Endometrial microvascular endothelial cells (primary cell): ENCODE results near the gene WDFY2. TPM values are rescaled to one million over a fixed set of nuclear protein-coding genes. Genes with fewer than 3 reads are reported as not detected.

Experiments
- in situ Hi-C: cut with HindIII; loops from 2 replicates; pipeline ENCODE4 v1.10.0; 2017; ENCODE audit warnings: low sequenced_read_pairs, low pct_unique_long_range_greater_than_20kb; ENCODE audit errors: inconsistent ontology term
- total RNA-seq: library from RNA; depleted of rRNA; stranded (reverse); fragments of >200 nt; gene quantifications from one replicate; pipeline ENCODE4 v1.2.3, GENCODE V29; 2015; ENCODE audit errors: inconsistent ontology term

WDFY2 gene
- total RNA-seq, 1 donor from 2014 or later: 1.6 TPM

- in situ Hi-C loops: no loop called here
These were observed 135.1 kb downstream of the WDFY2 start for GRCh38 chr13:51719394-51719793.

GRCh38 chr13:51721496-51721895 is 137.2 kb downstream of the WDFY2 start:
- in situ Hi-C loops: no loop called here

GRCh38 chr13:51723529-51723928 is 139.3 kb downstream of the WDFY2 start:
- in situ Hi-C loops: no loop called here

- in situ Hi-C loops: no loop called here
These were observed 140.5 kb downstream of the WDFY2 start for GRCh38 chr13:51724721-51725120.

- in situ Hi-C loops: no loop called here
These were observed 142.4 kb downstream of the WDFY2 start for GRCh38 chr13:51726446-51727193.

- in situ Hi-C loops: no loop called here
These were observed 143.5 kb downstream of the WDFY2 start for GRCh38 chr13:51727634-51728274.

GRCh38 chr13:51728275-51728673 is 144.0 kb downstream of the WDFY2 start:
- in situ Hi-C loops: no loop called here

- in situ Hi-C loops: no loop called here
These were observed 144.7 kb downstream of the WDFY2 start for GRCh38 chr13:51728972-51729371.

- in situ Hi-C loops: no loop called here
These were observed 145.7 kb downstream of the WDFY2 start for GRCh38 chr13:51729866-51730553.

GRCh38 chr13:51730927-51731326 is 146.7 kb downstream of the WDFY2 start:
- in situ Hi-C loops: no loop called here

GRCh38 chr13:51731759-51732158 is 147.5 kb downstream of the WDFY2 start:
- in situ Hi-C loops: no loop called here

- in situ Hi-C loops: no loop called here
These were observed 149.4 kb downstream of the WDFY2 start for GRCh38 chr13:51733374-51734298.

- in situ Hi-C loops: no loop called here
These were observed 150.5 kb downstream of the WDFY2 start for GRCh38 chr13:51734786-51735185.

GRCh38 chr13:51737609-51738008 is 153.3 kb downstream of the WDFY2 start:
- in situ Hi-C loops: no loop called here

GRCh38 chr13:51738226-51738905 is 154.1 kb downstream of the WDFY2 start:
- in situ Hi-C loops: no loop called here

GRCh38 chr13:51739027-51739764 is 154.9 kb downstream of the WDFY2 start:
- in situ Hi-C loops: no loop called here

- in situ Hi-C loops: no loop called here
These were observed 156.4 kb downstream of the WDFY2 start for GRCh38 chr13:51740698-51741097.

GRCh38 chr13:51742031-51742430 is 157.8 kb downstream of the WDFY2 start:
- in situ Hi-C loops: no loop called here
